HepG2 (cell line): ENCODE measurements around the gene STOML3. TPM values are rescaled to one million over a fixed set of nuclear protein-coding genes. Genes with fewer than 3 reads are reported as not detected.

Source experiments
- AHR ChIP-seq: IDR thresholded peaks from 2 replicates; pipeline ENCODE4 v1.6.1; 2018; ENCODE audit warnings: missing genetic modification reagents, missing compliant biosample characterization
- GABPA ChIP-seq, 2 experiments: IDR thresholded peaks; 2 replicates each; pipeline ENCODE4 v1.6.1; 2011 to 2016; ENCODE audit warnings: low read depth in 2 of 2, low read length in 1 of 2, missing biosample characterization in 1 of 2, missing genetic modification characterization in 1 of 2
- HNRNPL ChIP-seq: fragments of 200-400 bp; formaldehyde crosslinking; IDR thresholded peaks from 2 replicates; pipeline ENCODE4 v1.6.1; 2017; ENCODE audit warnings: mild to moderate bottlenecking, low read depth, low read length
- JUNB ChIP-seq: sonication (generic); formaldehyde crosslinking; IDR thresholded peaks from 2 replicates; pipeline ENCODE4 v1.8.0; 2022; ENCODE audit warnings: missing genetic modification reagents, mild to moderate bottlenecking, borderline replicate concordance
- MXD1 ChIP-seq: sonication (generic); formaldehyde crosslinking; IDR thresholded peaks from 2 replicates; pipeline ENCODE4 v1.4.0; 2020; ENCODE audit warnings: mild to moderate bottlenecking, missing genetic modification reagents
- NONO ChIP-seq, 2 experiments: fragments of 450-650 bp in 1 of 2; sonication (generic) in 1 of 2; formaldehyde crosslinking in 1 of 2; IDR thresholded peaks in 1 of 2; conservative IDR thresholded peaks in 1 of 2; 2 replicates each; pipeline versions ENCODE4 v1.6.1 to v1.8.0; 2017 to 2022; ENCODE audit warnings: mild to moderate bottlenecking in 1 of 2, missing genetic modification reagents in 1 of 2, moderate library complexity in 1 of 2
- PAX8 ChIP-seq: sonication (generic); formaldehyde crosslinking; IDR thresholded peaks from 2 replicates; pipeline ENCODE4 v1.8.0; 2022; ENCODE audit warnings: mild to moderate bottlenecking, missing genetic modification reagents, borderline replicate concordance
- SIN3A ChIP-seq: IDR thresholded peaks from 2 replicates; pipeline ENCODE4 v1.6.1; 2011; ENCODE audit warnings: low read depth, mild to moderate bottlenecking, control low read depth, low read length, borderline replicate concordance
- TCF12 ChIP-seq, 2 experiments: fragments of 450-650 bp in 1 of 2; sonication (generic) in 1 of 2; formaldehyde crosslinking in 1 of 2; IDR thresholded peaks; 2 replicates each; pipeline versions ENCODE4 v1.6.1 to v1.8.0; 2017 to 2022; ENCODE audit warnings: antibody characterized with exemption in 1 of 2, mild to moderate bottlenecking in 1 of 2, missing genetic modification reagents in 1 of 2, moderate library complexity in 1 of 2
- YEATS4 ChIP-seq: sonication (generic); formaldehyde crosslinking; IDR thresholded peaks from 2 replicates; pipeline ENCODE4 v1.4.0; 2020; ENCODE audit warnings: missing genetic modification reagents, borderline replicate concordance
- ZFP36L2 ChIP-seq: sonication (generic); formaldehyde crosslinking; IDR thresholded peaks from 2 replicates; pipeline ENCODE4 v1.4.0; 2020; ENCODE audit warnings: missing genetic modification reagents
- ZNF232 ChIP-seq: sonication (generic); formaldehyde crosslinking; IDR thresholded peaks from 2 replicates; pipeline ENCODE4 v1.4.0; 2020; ENCODE audit warnings: missing genetic modification reagents, borderline replicate concordance
- ZNF567 ChIP-seq: sonication (generic); formaldehyde crosslinking; IDR thresholded peaks from 2 replicates; pipeline ENCODE4 v1.8.1; 2023; ENCODE audit warnings: mild to moderate bottlenecking, missing genetic modification reagents, borderline replicate concordance
- ZNF766 ChIP-seq: sonication (generic); formaldehyde crosslinking; IDR thresholded peaks from 2 replicates; pipeline ENCODE4 v1.5.0; 2020; ENCODE audit warnings: missing genetic modification reagents, borderline replicate concordance
- ZNF768 ChIP-seq: sonication (generic); formaldehyde crosslinking; IDR thresholded peaks from 2 replicates; pipeline ENCODE4 v1.4.0; 2020; ENCODE audit warnings: missing genetic modification reagents
- polyA plus RNA-seq, 8 experiments: library from polyadenylated mRNA; depleted of rRNA in 3 of 8; stranded (reverse) in 7 of 8; unstranded in 1 of 8; fragments of >200 nt; fragmentation: Illumina TruSeq in 4 of 8; extraction: Trizol in 4 of 8; gene quantifications; 2 replicates each; pipeline versions ENCODE4 v1.2.1 to v1.2.3, GENCODE V29; 2011 to 2016; ENCODE audit warnings: low read depth in 4 of 8, missing spikeins in 1 of 8, mixed read lengths in 1 of 8; ENCODE audit not compliant: insufficient read depth in 1 of 8
- total RNA-seq, 5 experiments: library from RNA; depleted of rRNA; stranded (reverse); fragments of >200 nt; fragmentation: Illumina TruSeq; extraction: Trizol; gene quantifications; 2 replicates each; pipeline ENCODE4 v1.2.3, GENCODE V29; 2016; ENCODE audit warnings: low read depth in 1 of 5
- TF ChIP-seq, protein P1 (sequence below): IDR thresholded peaks from 2 replicates; pipeline ENCODE4 v1.6.1; 2016; ENCODE audit warnings: low read depth, borderline replicate concordance
- TF ChIP-seq, protein P2 (sequence below): sonication (generic); formaldehyde crosslinking; IDR thresholded peaks from 2 replicates; pipeline ENCODE4 v1.8.0; 2022; ENCODE audit warnings: low read depth, missing genetic modification reagents
- TF ChIP-seq, protein P3 (sequence below): fragments of 450-650 bp; IDR thresholded peaks from 2 replicates; pipeline ENCODE4 v1.6.1; 2017; ENCODE audit warnings: mild to moderate bottlenecking

STOML3 gene
- total and polyA plus RNA-seq, 2 of the 13 experiments (the other 11 are each of a cell fraction or from before 2014, with no cell fraction given): not detected

- TF ChIP-seq MXD1 (CRISPR knock-in tag): peak; percentile 43; the same call in 1 of the 2 replicates
- TF ChIP-seq ZNF766 (CRISPR knock-in tag): 0 out of 2 replicates have a peak, but pooled peaks have one; percentile 43
- TF ChIP-seq ZNF768: peak; percentile 49; the same call in 1 of the 2 replicates
- TF ChIP-seq, protein P1, sequence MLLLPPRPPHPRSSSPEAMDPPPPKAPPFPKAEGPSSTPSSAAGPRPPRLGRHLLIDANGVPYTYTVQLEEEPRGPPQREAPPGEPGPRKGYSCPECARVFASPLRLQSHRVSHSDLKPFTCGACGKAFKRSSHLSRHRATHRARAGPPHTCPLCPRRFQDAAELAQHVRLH: 0 out of 2 replicates have a peak, but pooled peaks have one; percentile 11
- TF ChIP-seq TCF12 (IDR thresholded peaks at IDR 0.05): no peak
- TF ChIP-seq TCF12 (CRISPR knock-in tag; IDR thresholded peaks at IDR 0.05): 0 out of 2 replicates have a peak, but pooled peaks have one; percentile 55
- TF ChIP-seq, protein P2, sequence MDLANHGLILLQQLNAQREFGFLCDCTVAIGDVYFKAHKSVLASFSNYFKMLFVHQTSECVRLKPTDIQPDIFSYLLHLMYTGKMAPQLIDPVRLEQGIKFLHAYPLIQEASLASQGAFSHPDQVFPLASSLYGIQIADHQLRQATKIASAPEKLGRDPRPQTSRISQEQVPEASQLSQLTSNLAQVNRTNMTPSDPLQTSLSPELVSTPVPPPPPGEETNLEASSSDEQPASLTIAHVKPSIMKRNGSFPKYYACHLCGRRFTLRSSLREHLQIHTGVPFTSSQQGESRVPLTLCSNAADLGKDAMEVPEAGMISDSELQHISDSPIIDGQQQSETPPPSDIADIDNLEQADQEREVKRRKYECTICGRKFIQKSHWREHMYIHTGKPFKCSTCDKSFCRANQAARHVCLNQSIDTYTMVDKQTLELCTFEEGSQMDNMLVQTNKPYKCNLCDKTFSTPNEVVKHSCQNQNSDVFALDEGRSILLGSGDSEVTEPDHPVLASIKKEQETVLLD (CRISPR knock-in tag): 0 out of 2 replicates have a peak, but pooled peaks have one; percentile 13
- TF ChIP-seq JUNB (CRISPR knock-in tag): no peak
- TF ChIP-seq YEATS4 (CRISPR knock-in tag): no peak
- peak; percentile 42; the same call in 1 of the 2 replicates for TF ChIP-seq SIN3A
- no peak for TF ChIP-seq ZFP36L2
- TF ChIP-seq, protein P3, sequence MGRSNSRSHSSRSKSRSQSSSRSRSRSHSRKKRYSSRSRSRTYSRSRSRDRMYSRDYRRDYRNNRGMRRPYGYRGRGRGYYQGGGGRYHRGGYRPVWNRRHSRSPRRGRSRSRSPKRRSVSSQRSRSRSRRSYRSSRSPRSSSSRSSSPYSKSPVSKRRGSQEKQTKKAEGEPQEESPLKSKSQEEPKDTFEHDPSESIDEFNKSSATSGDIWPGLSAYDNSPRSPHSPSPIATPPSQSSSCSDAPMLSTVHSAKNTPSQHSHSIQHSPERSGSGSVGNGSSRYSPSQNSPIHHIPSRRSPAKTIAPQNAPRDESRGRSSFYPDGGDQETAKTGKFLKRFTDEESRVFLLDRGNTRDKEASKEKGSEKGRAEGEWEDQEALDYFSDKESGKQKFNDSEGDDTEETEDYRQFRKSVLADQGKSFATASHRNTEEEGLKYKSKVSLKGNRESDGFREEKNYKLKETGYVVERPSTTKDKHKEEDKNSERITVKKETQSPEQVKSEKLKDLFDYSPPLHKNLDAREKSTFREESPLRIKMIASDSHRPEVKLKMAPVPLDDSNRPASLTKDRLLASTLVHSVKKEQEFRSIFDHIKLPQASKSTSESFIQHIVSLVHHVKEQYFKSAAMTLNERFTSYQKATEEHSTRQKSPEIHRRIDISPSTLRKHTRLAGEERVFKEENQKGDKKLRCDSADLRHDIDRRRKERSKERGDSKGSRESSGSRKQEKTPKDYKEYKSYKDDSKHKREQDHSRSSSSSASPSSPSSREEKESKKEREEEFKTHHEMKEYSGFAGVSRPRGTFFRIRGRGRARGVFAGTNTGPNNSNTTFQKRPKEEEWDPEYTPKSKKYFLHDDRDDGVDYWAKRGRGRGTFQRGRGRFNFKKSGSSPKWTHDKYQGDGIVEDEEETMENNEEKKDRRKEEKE: no peak
- TF ChIP-seq GABPA (IDR thresholded peaks at IDR 0.05; ENCODE audit: low read depth, low read length): peak; percentile 47
- no peak for TF ChIP-seq GABPA (CRISPR knock-in tag; IDR thresholded peaks at IDR 0.05; ENCODE audit: low read depth)
- TF ChIP-seq ZNF567 (CRISPR knock-in tag): 0 out of 2 replicates have a peak, but pooled peaks have one; percentile 6
- TF ChIP-seq ZNF232 (CRISPR knock-in tag): peak; percentile 48; the same call in 1 of the 2 replicates
- TF ChIP-seq NONO (IDR thresholded peaks at IDR 0.05): no peak
- 0 out of 2 replicates have a peak, but pooled peaks have one; percentile 40 for TF ChIP-seq NONO (CRISPR knock-in tag; conservative IDR thresholded peaks at IDR 0.05)
- no peak for TF ChIP-seq PAX8 (CRISPR knock-in tag)
- TF ChIP-seq AHR (CRISPR knock-in tag): 0 out of 2 replicates have a peak, but pooled peaks have one; percentile 4
- 0 out of 2 replicates have a peak, but pooled peaks have one; percentile 23 for TF ChIP-seq HNRNPL
These were observed 46.8 kb upstream of the STOML3 start (continued) for GRCh38 chr13:39037410-39037879.
